SHP77 (cell line): ENCODE results near the gene CPEB1.
"Not testable (repeated sequence)": the region's sequence is repeated elsewhere in the genome, so short reads cannot be mapped to it uniquely, and the experiment has no call there.

Experiments used
- DNase-seq, 2 experiments: peaks; one replicate each; lab custom pipeline; 2025; lab: John Stamatoyannopoulos, UW

Gene CPEB1

GRCh38 chr15:82545002-82545401 lies 102.2 kb downstream of the CPEB1 start:
- no peak for DNase-seq

GRCh38 chr15:82544431-82544830 lies 102.7 kb downstream of the CPEB1 start:
- no peak for DNase-seq

DNA sequence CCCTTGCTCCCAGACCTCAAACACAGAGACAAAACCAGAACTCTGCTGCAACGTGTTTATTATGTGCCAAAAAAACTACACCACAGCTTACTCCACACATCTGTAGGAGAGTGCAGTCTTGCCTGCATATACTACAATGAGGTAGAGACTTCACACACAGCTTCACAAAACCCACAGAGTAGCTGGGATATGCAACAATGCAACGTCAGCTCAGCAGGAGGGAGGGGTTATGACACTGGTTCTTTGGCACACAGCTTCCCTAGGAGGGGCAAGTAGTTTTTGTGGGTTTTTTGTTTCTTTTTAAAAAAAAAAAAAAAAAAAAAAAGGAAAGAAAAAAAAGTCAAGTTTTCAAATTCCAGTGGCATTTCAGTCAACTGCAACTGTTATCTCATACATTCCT lies 104.0 kb downstream of the CPEB1 start:
- DNase-seq = no peak

GRCh38 chr15:82540984-82541431 lies 106.2 kb downstream of the CPEB1 start:
- DNase-seq = no peak

DNA sequence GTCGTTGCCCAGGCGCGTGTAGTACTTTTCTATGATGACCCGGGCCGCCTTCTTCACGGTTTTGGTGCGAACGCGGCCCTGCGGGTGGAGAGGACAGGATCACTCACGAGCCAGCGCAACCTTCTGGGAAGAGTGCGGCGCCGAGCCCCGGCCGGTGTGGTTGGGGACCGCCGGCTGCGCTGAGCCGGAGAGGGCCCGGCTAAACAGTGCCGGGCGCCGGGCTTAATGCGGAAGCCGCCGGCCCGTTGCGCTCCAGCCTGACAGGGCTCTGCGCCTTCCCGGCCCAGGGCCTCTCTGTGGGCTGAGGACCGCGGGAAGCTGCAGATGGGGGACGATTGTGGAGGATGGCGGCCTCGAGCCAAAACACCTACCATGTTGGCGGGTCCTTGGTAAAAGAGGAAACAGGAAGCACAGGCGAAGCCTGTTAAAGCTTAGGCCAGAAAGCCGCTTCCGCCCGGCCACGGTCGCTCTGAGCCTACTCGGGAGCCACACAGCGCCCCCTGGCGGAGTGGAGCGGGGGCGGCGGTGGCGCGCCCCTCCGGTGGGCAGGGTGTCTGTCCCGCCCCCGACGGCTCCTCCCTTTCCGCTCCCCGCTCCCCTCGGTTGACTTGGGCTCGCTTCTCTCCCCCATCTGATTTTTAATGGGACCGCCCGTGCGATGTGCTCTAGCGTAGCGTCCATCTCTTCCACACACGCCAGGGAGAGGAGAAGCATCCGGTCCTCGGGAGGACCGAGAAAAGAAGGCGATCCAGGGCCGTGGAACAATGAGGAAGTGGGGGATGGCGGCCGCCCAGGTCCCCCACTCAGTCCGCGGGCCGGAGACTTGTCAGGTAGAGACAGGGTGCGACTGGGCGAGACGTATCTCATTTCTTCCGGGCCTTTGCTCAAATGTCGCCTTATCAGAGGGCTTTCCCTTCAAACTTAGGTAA lies 106.8 kb downstream of the CPEB1 start, which contains the start of gene RPS17:
Gene RPS17, minus strand, starts transcription at position 403 of the 929 bp plus-strand sequence. Its CDS starts 29 bp downstream, at position 374.
- DNase-seq = no peak

DNA sequence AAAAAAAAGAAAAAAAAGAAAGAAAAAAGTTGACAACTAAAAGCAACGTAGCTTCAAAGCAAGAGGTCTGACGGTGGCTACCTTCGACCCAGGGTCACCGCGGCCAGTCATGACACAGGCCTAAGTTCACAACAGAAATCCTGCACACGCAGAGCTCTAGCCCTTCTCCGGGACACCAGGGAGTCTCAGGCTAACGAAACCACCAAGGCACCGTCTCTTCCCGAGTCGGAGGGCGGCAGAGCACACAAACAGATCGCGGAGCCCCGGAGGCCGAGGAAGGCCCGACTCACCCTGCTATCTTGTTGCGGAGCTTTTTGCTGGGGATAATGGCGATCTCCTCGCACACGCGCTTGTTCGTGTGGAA lies 107.5 kb downstream of the CPEB1 start:
- DNase-seq = no peak

DNA sequence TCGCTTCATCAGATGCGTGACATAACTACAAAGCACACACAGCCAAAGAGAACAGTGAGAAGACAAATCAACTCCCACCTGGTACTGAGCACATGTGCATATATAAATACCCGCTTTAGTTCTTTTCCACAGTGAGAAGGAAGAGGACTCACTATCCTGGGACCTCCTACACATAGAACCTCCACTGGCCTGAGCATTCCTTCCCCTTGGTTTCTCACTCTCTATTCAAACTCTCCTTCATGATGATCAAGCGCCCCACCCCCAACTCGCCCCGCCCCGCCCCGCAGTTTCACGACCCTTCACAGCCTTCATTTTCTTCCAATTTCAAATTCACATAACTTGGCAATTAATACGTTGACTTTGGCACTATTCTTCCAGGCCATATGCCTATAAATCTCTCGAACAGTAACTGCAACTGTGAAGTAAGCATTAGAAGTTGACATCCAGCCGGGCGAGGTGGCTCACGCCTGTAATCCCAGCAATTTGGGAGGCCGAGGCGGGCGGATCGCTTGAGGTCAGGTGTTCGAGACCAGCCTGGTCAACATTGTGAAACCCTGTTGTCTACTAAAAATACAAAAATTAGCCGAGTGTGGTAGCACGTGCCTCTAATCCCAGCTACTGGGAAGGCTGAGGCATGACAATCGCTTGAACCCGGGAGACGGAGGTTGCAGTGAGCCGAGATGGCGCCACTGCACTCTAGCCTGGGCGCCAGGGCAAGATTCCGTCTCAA lies 108.0 kb downstream of the CPEB1 start:
- DNase-seq = no peak

- DNase-seq = no peak
Measured at GRCh38 chr15:82537351-82537908, 109.7 kb downstream of the CPEB1 start.

GRCh38 chr15:82536409-82537350 lies 110.5 kb downstream of the CPEB1 start:
- DNase-seq = no peak

DNA sequence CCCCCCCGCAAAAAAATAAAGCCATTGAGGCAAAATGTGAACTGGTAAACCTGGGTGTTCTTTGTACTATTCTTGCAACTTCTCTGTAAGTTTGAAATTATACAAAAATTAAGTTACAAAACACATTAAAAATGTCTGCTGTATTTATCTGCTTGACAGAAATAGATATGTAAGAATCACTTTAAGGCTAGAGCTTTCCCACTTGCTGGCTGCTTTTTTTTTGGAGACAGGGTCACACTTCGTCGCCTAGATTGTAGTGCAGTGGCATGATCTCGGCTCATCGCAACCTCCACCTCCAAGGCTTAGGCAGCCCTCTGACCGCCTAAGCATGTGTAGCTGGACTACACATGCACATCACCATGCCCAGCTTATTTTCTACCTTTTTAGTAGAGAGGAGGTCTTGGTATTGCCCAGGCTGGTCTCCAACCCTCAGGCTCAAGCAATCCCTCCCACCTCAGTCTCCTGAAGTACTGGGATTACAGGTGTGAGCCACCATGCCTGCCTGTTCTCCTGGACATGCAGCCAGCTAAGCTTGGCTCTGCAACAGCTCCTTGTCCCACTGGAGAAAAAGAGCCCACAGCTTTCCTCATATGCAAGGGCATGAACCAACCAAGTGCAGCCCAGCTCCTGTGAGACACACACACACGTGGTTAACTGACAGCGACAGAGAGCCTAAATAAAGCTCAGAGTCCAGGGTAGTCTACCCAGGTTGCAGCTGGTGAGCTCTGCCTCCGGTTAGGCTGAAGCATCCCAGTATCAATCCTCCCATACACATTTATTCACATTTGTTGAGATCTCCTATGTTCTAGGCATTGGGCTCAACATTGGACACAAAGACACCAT lies 111.4 kb downstream of the CPEB1 start:
- DNase-seq = no peak

DNA sequence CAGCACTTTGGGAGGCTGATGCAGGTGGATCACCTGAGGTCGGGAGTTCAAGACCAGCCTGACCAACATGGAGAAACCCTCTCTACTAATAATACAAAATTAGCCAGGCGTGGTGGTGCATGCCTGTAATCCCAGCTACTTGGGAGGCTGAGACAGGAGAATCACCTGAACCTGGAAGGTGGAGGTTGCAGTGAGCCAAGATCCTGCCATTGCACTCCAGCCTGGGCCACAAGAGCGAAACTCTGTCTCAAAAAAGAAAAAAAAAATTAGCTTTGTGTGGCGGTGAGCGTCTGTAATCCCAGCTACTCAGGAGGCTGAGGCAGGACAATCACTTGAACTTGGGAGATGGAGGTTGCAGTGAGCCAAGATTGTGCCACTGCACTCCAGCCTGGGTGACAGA lies 112.0 kb downstream of the CPEB1 start:
- not testable (repeated sequence) for DNase-seq

- not testable (repeated sequence) for DNase-seq
Measured at GRCh38 chr15:82534457-82534861, 112.7 kb downstream of the CPEB1 start.

DNA sequence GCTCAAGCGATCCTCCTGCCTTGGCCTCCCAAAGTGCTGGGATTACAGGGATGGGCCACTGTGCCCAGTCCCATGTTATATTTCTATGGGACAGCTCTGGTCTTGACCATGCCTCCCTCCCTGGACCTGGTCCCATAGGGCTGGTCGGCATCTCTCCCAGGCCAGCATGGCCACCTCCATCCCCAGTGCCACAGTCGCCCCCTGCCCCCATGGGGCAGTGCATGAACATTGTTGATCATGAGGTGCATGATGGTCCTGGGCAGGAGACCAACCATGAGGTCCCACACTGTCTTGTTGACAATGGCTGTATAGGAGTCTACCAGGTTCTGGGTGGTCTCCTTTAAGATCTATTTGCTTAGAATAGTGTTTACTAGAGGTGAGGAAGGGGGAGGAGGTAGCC lies 113.4 kb downstream of the CPEB1 start:
- no peak for DNase-seq

DNA sequence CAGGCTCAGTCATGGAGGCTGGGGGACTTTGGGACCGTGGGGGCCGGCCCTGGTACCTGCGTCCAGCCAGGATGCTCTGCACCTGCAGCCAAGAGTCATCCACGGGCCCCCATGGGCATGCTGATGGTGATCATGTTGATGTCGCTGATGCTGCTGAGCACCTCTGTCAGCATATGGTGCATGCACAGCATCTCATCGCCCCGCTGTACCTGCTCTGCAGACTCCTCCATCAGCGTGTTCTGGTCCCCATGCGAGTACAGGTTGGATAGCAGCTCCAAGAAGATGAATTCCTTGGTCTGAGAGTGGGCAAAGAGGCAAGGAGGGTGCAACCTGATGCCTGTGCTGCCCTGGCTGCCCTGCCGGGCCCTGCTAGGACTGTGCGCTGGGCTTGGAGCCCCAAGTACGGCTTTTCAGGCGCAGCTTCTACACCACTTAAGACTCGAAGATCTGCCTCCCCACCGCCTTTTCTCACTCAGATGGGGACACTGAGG lies 114.1 kb downstream of the CPEB1 start:
- no peak for DNase-seq

GRCh38 chr15:82532383-82532990 lies 114.7 kb downstream of the CPEB1 start:
- no peak for DNase-seq

DNA sequence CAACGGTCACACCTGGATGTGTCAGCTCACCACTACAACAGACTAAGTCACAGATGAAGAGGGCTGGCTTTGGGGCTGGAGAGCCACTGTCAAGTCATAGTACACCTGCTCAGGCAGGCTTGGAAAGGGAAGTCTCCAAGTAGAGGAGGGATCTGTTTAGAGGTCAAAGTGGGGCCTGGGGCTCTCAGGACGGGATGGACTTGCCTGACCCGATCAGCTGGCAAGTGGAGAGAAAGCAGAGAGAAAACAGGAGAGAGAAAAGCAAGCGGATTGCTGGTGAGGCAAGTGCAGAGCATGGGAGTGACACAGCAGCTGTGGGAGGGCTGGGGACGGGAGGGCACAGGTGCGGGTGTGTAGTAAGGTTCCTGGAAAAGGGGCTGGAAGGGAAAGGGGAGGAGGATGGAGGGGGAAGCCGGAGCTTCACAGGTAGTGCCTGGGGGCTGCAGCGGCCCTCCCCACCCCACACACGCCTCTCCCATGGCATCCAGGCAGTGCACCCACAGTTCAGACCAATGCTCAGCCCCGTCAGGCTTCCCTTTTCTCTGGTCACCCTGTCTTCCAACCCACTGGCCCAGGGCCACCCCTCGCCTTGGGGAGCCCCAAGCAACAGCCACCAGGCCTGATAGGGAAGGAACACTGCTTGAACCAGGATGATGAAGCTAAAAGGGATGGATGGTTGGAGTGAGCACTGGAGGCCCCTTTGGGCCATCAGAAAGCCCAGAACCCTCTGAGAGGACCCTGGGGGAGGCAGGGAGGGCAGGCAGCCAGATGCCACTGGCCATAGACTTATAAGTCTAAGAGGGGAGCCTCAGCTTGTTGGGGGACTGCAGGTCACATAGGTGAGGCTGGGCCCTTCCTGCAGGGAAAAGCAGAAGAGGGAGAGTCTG lies 115.4 kb downstream of the CPEB1 start:
- no peak for DNase-seq

DNA sequence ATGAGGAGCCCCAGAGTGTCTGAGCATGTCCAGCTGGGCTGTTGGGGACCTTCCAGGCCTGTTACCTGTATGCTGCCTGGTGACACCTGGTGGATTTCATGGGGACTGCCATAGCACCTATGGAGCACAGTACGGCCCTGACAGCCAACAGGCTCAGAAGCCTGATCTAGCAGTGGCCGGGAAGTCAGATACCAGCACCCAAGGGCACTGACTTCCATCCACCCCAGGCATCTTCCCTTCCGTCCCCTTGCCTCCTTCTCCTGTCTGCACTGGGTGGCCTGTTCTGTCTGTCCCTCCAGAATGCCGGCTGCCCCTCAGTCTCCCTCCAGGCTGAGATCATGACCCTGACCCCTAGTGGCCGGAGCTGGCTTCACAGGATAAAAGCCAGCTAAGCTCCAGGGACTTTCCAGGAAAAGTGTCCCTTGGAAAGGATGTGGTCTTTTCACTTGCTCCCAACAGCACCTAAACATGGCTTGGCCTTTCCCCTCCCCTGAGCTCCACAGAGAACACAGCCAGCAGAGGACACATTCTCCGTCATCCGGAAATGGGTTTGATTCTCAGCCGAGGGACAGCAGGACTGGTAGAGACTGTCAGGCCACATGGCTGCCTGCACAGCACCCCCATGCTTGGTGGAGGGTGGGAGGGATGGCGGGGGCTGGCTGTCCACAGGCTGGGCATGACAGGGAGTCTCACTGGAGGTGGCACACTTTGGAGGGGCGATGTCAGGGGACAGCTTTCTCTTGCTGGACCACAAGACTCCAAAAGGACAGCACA lies 116.4 kb downstream of the CPEB1 start:
- no peak for DNase-seq

GRCh38 chr15:82530006-82530405 lies 117.2 kb downstream of the CPEB1 start:
- DNase-seq = no peak
